H9 (cell line): ENCODE data around the gene SEC14L5. TPM values are rescaled to one million over a fixed set of nuclear protein-coding genes. Genes with fewer than 3 reads are reported as not detected.
A peak's percentile ranks its signal among the peaks of the same experiment; 100 is the strongest.

Source experiments
- DNase-seq: peaks from one replicate; pipeline ENCODE4 v3.0.0-alpha.2; 2017
- H2AFZ ChIP-seq: one replicate; pipeline ENCODE4 v1.6.1; 2013; ENCODE audit warnings: mild to moderate bottlenecking, low read length, control low read depth, moderate library complexity
- H2AK5ac ChIP-seq: 2 replicates; pipeline ENCODE4 v1.6.1; 2013; ENCODE audit warnings: low read length, control low read depth, mixed read lengths; ENCODE audit not compliant: insufficient read length
- H2BK120ac ChIP-seq: one replicate; pipeline ENCODE4 v1.6.1; 2013; ENCODE audit warnings: low read depth, mild to moderate bottlenecking, low read length, control low read depth, inconsistent platforms; ENCODE audit not compliant: poor library complexity, severe bottlenecking
- H2BK12ac ChIP-seq: 2 replicates; pipeline ENCODE4 v1.6.1; 2013; ENCODE audit warnings: low read length, control low read depth, mixed read lengths, low read depth; ENCODE audit not compliant: insufficient read length
- H2BK15ac ChIP-seq: 2 replicates; pipeline ENCODE4 v1.6.1; 2013; ENCODE audit warnings: low read depth, low read length, control low read depth
- H2BK20ac ChIP-seq: one replicate; pipeline ENCODE4 v1.6.1; 2013; ENCODE audit warnings: low read depth, mild to moderate bottlenecking, low read length, control low read depth, inconsistent platforms; ENCODE audit not compliant: poor library complexity, severe bottlenecking
- H2BK5ac ChIP-seq: 2 replicates; pipeline ENCODE4 v1.6.1; 2013; ENCODE audit warnings: low read length, control low read depth, mixed read lengths; ENCODE audit not compliant: insufficient read length
- H3K14ac ChIP-seq: 2 replicates; pipeline ENCODE4 v1.6.1; 2013; ENCODE audit warnings: low read length, control low read depth; ENCODE audit not compliant: insufficient read depth
- H3K18ac ChIP-seq: 2 replicates; pipeline ENCODE4 v1.6.1; 2013; ENCODE audit warnings: low read depth, mild to moderate bottlenecking, mixed read lengths, low read length, control low read depth; ENCODE audit not compliant: insufficient read length
- H3K23ac ChIP-seq: 2 replicates; pipeline ENCODE4 v1.6.1; 2013; ENCODE audit warnings: low read length, control low read depth, mixed read lengths, low read depth; ENCODE audit not compliant: insufficient read length
- H3K23me2 ChIP-seq: 2 replicates; pipeline ENCODE4 v1.6.1; 2013; ENCODE audit warnings: low read depth, mild to moderate bottlenecking, mixed read lengths, low read length, control low read depth; ENCODE audit not compliant: insufficient read length, poor library complexity, severe bottlenecking
- H3K27ac ChIP-seq: 2 replicates; pipeline ENCODE4 v1.5.1; 2013; ENCODE audit warnings: low read length, control low read depth, mixed read lengths, low read depth; ENCODE audit not compliant: insufficient read length
- H3K27me3 ChIP-seq: 2 replicates; pipeline ENCODE4 v1.6.1; 2013; ENCODE audit warnings: low read length, control low read depth, inconsistent platforms; ENCODE audit not compliant: insufficient read depth
- H3K4ac ChIP-seq: 2 replicates; pipeline ENCODE4 v1.6.1; 2013; ENCODE audit warnings: low read depth, mild to moderate bottlenecking, control low read depth, inconsistent platforms, low read length, moderate library complexity
- H3K4me1 ChIP-seq: 2 replicates; pipeline ENCODE4 v1.6.1; 2013; ENCODE audit warnings: low read length, control low read depth, inconsistent platforms; ENCODE audit not compliant: insufficient read depth
- H3K4me2 ChIP-seq: 2 replicates; pipeline ENCODE4 v1.6.1; 2013; ENCODE audit warnings: low read length, control low read depth, mixed read lengths; ENCODE audit not compliant: insufficient read length, insufficient read depth
- H3K56ac ChIP-seq: 2 replicates; pipeline ENCODE4 v1.6.1; 2013; ENCODE audit warnings: low read depth, mild to moderate bottlenecking, mixed read lengths, low read length, control low read depth; ENCODE audit not compliant: insufficient read length
- H3K79me1 ChIP-seq: 2 replicates; pipeline ENCODE4 v1.6.1; 2013; ENCODE audit warnings: low read depth, mild to moderate bottlenecking, moderate library complexity, low read length, control low read depth, inconsistent platforms; ENCODE audit not compliant: insufficient read depth, poor library complexity, severe bottlenecking
- H3K79me2 ChIP-seq: 2 replicates; pipeline ENCODE4 v1.6.1; 2013; ENCODE audit warnings: low read length, control low read depth, inconsistent platforms; ENCODE audit not compliant: insufficient read depth
- H3K9ac ChIP-seq: 2 replicates; pipeline ENCODE4 v1.6.1; 2013; ENCODE audit warnings: low read length, control low read depth, mixed read lengths; ENCODE audit not compliant: insufficient read length; ENCODE audit errors: extremely low read depth
- H3K9me3 ChIP-seq: one replicate; pipeline ENCODE4 v1.6.1; 2013; ENCODE audit warnings: low read depth, low read length, inconsistent platforms; ENCODE audit not compliant: control insufficient read depth
- H3T11ph ChIP-seq: one replicate; pipeline ENCODE4 v1.6.1; 2013; ENCODE audit warnings: mild to moderate bottlenecking, low read length, control low read depth, inconsistent platforms
- H4K20me1 ChIP-seq: one replicate; pipeline ENCODE4 v1.6.1; 2013; ENCODE audit not compliant: control insufficient read depth, insufficient read length, insufficient read depth
- H4K5ac ChIP-seq: 2 replicates; pipeline ENCODE4 v1.6.1; 2013; ENCODE audit warnings: low read depth, mild to moderate bottlenecking, mixed read lengths, low read length, control low read depth; ENCODE audit not compliant: insufficient read length
- H4K8ac ChIP-seq: replicated peaks from 2 replicates; pipeline ENCODE4 v1.6.1; 2013; ENCODE audit warnings: low read length, control low read depth, mixed read lengths, low read depth; ENCODE audit not compliant: insufficient read length
- H4K91ac ChIP-seq: 2 replicates; pipeline ENCODE4 v1.6.1; 2013; ENCODE audit warnings: low read depth, mild to moderate bottlenecking, moderate library complexity, mixed read lengths, low read length, control low read depth; ENCODE audit not compliant: insufficient read length
- H3K27ac Mint-ChIP-seq, 3 experiments: 2 replicates in 2 of 3; 3 replicates in 1 of 3; pipeline ENCODE4 v1.8.0; 2020 to 2021; ENCODE audit warnings: mixed read lengths in 3 of 3, mild to moderate bottlenecking in 1 of 3, moderate library complexity in 1 of 3
- H3K27me3 Mint-ChIP-seq: 2 replicates; pipeline ENCODE4 v1.8.0; 2021; ENCODE audit warnings: low read depth, mild to moderate bottlenecking, moderate library complexity, mixed read lengths
- H3K36me3 Mint-ChIP-seq, 3 experiments: 2 replicates in 2 of 3; 3 replicates in 1 of 3; pipeline ENCODE4 v1.8.0; 2020 to 2021; ENCODE audit warnings: low read depth in 3 of 3, mixed read lengths in 3 of 3; ENCODE audit not compliant: insufficient read depth in 1 of 3
- H3K4me1 Mint-ChIP-seq, 2 experiments: 2 replicates each; pipeline ENCODE4 v1.8.0; 2020; ENCODE audit warnings: mixed read lengths in 2 of 2
- H3K4me3 Mint-ChIP-seq, 2 experiments: 2 replicates in 1 of 2; 3 replicates in 1 of 2; pipeline ENCODE4 v1.8.0; 2020 to 2021; ENCODE audit warnings: mild to moderate bottlenecking in 2 of 2, mixed read lengths in 2 of 2, moderate library complexity in 1 of 2
- H3K9me3 Mint-ChIP-seq, 2 experiments: 2 replicates in 1 of 2; 3 replicates in 1 of 2; pipeline ENCODE4 v1.8.0; 2020; ENCODE audit warnings: mild to moderate bottlenecking in 2 of 2, mixed read lengths in 2 of 2, moderate library complexity in 1 of 2
- CTCF ChIP-seq: fragments of 200-600 bp; sonication (generic); conservative IDR thresholded peaks from 3 replicates; pipeline ENCODE4 v1.8.0; 2021; ENCODE audit warnings: antibody characterized with exemption, mild to moderate bottlenecking
- WGBS: extraction: QIAGEN DNeasy Blood & Tissue Kit; methylation state at CpG from one replicate; pipeline ENCODE4 v1.1.7; 2013; ENCODE audit warnings: missing lambda C conversion rate, low lambda C conversion rate, mixed read lengths; ENCODE audit not compliant: insufficient read length; ENCODE audit errors: extremely low coverage; 5-methylcytosine and 5-hydroxymethylcytosine counted together
- total RNA-seq: library from RNA; stranded (reverse); gene quantifications from 2 replicates; pipeline ENCODE4 v1.2.1, GENCODE V29; 2021

The SEC14L5 gene
- total RNA-seq, 1 experiment from 2014 or later: 4.1 TPM

DNA sequence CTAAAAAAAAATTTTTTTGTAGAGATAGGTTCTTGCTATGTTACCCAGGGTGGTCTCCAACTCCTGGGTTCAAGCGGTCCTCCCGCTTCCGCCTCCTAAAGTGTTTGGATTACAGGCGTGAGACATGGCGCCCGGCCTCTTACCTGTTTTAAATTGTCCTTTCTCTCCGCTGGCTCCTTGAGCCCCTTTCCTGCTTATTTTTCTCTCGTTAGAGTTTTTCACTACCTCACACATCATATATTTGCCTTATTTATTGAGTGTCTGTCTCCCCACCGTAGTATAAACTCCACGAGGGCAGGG lies 760 bp upstream of the SEC14L5 start:
- no peak overlapping the region for H3K23ac ChIP-seq
- no peak overlapping the region for H4K91ac ChIP-seq
- H3K79me2 ChIP-seq: no peaks in the 10 kb centered on the region
- no peak overlapping the region for H3K18ac ChIP-seq
- H2BK5ac ChIP-seq: no peak overlapping the region
- no peaks in the 10 kb centered on the region; a peak in 1 of 5 replicates for H3K9me3 Mint-ChIP-seq
- H3K36me3 Mint-ChIP-seq: no peaks in the 10 kb centered on the region
- H3K9me3 ChIP-seq: no peaks in the 10 kb centered on the region
- H2BK12ac ChIP-seq: no peak overlapping the region
- no peak for DNase-seq
- no peak overlapping the region for H2BK120ac ChIP-seq
- H3K4me2 ChIP-seq: peak overlapping the region; percentile 40
- no peaks in the 10 kb centered on the region for H4K20me1 ChIP-seq
- no peak overlapping the region for H2BK15ac ChIP-seq
- peak overlapping the region; percentile 25 to 90 (median 34); a peak in 6 of 7 replicates for H3K27ac Mint-ChIP-seq
- no peak overlapping the region for H2AFZ ChIP-seq
- no peak overlapping the region for H3K56ac ChIP-seq
- H2AK5ac ChIP-seq: no peak overlapping the region
- no peaks in the 10 kb centered on the region; the same call in 1 of the 2 replicates for H3K27me3 ChIP-seq
- peak overlapping the region; percentile 80 to 88 for H3K4me3 Mint-ChIP-seq
- peaks cover 11 to 28% of the 10 kb centered on the region in 2 experiments for H3K4me1 Mint-ChIP-seq
- no peak overlapping the region for H3K14ac ChIP-seq
- H4K8ac ChIP-seq: no peak overlapping the region
- peaks cover 2% of the 10 kb centered on the region; the same call in 1 of the 2 replicates for H3K4me1 ChIP-seq
- H3K79me1 ChIP-seq: no peaks in the 10 kb centered on the region
- no peak overlapping the region for H3K9ac ChIP-seq
- no peak overlapping the region for H3K4ac ChIP-seq
- H2BK20ac ChIP-seq: no peak overlapping the region
- peaks cover 4% of the 10 kb centered on the region for H3K23me2 ChIP-seq
- TF ChIP-seq CTCF: no peak
- H3K27ac ChIP-seq: no peak overlapping the region
- H3T11ph ChIP-seq: no peak overlapping the region
- no peak overlapping the region for H4K5ac ChIP-seq
- peaks cover 13% of the 10 kb centered on the region for H3K27me3 Mint-ChIP-seq
- no CpG with 5 or more reads among the region's 10 CpGs for WGBS
